GM21717 (cell line): Measurements from ENCODE around the gene IL24.

Experiments
- ATAC-seq: cut with Tn5 transposase; IDR thresholded peaks from one replicate; pipeline ENCODE4 v1.9.1; 2021; ENCODE audit warnings: mild to moderate bottlenecking, moderate library complexity; ENCODE audit not compliant: unreplicated experiment

The IL24 gene

GRCh38 chr1:206878456-206878855 is 18.8 kb upstream of the IL24 start:
- no peak for ATAC-seq

- no peak for ATAC-seq
Observed at GRCh38 chr1:206880314-206880713, 16.9 kb upstream of the IL24 start.

GRCh38 chr1:206882555-206882954 is 14.7 kb upstream of the IL24 start:
- ATAC-seq: no peak

- ATAC-seq: no peak
Observed at GRCh38 chr1:206883160-206883559, 14.1 kb upstream of the IL24 start.

- ATAC-seq: no peak
Observed at GRCh38 chr1:206883876-206884275, 13.4 kb upstream of the IL24 start.

GRCh38 chr1:206885341-206886060 is 11.7 kb upstream of the IL24 start:
- no peak for ATAC-seq

- ATAC-seq: no peak
Observed at GRCh38 chr1:206886831-206887230, 10.4 kb upstream of the IL24 start.

- ATAC-seq: no peak
Observed at GRCh38 chr1:206887701-206888100, 9.5 kb upstream of the IL24 start.

GRCh38 chr1:206890125-206891060 is 6.8 kb upstream of the IL24 start:
- ATAC-seq: no peak

- no peak for ATAC-seq
Observed at GRCh38 chr1:206891412-206891811, 5.8 kb upstream of the IL24 start.

GRCh38 chr1:206892351-206892984 is 4.8 kb upstream of the IL24 start:
- ATAC-seq: no peak

GRCh38 chr1:206893380-206893779 is 3.9 kb upstream of the IL24 start:
- no peak for ATAC-seq

- no peak for ATAC-seq
Observed at GRCh38 chr1:206895325-206895724, 1.9 kb upstream of the IL24 start.

- ATAC-seq: no peak
Observed at GRCh38 chr1:206895837-206896242, 1.4 kb upstream of the IL24 start.

- ATAC-seq: no peak
Observed at GRCh38 chr1:206896261-206896660, 982 bp upstream of the IL24 start.

GRCh38 chr1:206898089-206898914 is 1.1 kb downstream of the IL24 start:
- no peak for ATAC-seq

- ATAC-seq: no peak
Observed at GRCh38 chr1:206898915-206899431, 1.7 kb downstream of the IL24 start.

GRCh38 chr1:206899717-206900116 is 2.5 kb downstream of the IL24 start:
- ATAC-seq: no peak

GRCh38 chr1:206900149-206900548 is 2.9 kb downstream of the IL24 start:
- no peak for ATAC-seq

- no peak for ATAC-seq
Observed at GRCh38 chr1:206901944-206902343, 4.7 kb downstream of the IL24 start.
